ENCODE results near the gene RFK.
"Not testable (repeated sequence)": the region's sequence is repeated elsewhere in the genome, so short reads cannot be mapped to it uniquely, and the experiment has no call there.

Gene RFK

DNA sequence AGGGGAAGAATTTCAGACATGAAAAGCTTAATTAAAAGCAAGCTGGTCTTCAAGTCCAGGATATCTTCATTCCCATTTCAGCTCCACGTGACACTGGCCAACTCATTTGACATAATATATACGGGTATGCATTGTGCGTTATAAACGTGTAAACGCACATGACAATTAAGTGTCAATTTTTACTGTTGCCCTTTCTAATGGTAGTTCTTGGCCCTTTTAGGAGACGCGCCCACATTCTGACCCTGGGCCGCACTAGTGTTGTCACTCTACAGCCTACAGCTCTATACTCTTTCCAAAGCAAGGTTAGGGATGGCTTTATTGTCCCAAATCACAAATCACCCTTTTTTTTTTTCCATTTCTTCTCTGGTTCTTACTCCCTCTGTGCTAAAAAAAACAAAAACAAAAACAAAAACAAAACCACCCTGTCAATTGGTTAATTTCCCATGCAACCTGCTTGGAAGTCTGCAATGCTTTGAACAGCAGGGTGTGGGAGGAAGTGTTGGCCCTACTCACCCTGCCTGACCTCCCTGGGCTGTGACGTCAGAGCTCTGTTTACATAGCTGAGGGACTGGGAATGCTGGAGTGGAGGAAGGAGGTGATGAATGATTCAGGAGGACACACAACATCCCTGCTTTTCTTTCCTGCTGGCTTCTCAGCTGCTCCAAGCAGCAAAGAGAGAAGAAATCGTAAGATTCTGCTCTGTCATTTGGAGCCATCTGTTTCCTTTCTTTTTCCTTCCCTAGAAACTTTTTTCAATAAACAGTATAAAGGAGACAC lies 19.3 kb downstream of the RFK start:
- peak; percentile 70 for DNase-seq
- in situ Hi-C loops (cut with HindIII; ENCODE audit: low pct_ligation_motif_present, low pct_unique_long_range_greater_than_20kb, low sequenced_read_pairs) = no loop called here

DNA sequence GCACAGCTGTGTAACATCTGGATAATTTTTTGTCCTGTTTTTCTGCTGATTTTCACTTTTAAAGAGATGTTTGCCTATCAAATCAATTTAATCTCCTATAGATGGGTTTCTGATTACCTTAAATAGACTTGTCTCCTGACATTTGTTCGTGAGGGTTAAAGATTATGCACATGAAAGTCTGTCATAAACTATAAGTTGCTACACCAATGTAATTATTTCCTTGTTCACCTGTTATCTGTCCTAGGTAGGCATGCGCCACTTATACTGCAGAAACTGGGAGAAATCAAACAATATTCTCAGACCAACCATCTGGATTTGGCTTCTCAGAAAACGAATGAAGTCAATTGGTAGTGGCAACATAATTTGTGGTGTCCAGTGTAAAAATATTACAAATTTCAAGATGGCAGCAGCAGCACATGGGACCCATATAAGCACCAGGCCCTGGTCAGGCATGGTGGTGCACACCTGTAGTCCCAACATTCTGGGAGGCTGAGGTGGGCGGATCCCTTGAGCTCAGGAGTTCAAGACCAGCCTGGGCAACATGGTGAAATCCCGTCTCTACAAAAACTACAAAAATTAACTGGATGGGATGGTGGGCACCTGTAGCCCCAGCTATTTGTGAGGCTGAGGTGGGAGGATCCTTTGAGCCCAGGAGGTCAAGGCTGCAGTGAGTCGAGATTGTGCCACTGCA lies 20.3 kb downstream of the RFK start:
- in situ Hi-C loops (cut with HindIII; ENCODE audit: low pct_ligation_motif_present, low pct_unique_long_range_greater_than_20kb, low sequenced_read_pairs) = no loop called here
- no peak for DNase-seq

DNA sequence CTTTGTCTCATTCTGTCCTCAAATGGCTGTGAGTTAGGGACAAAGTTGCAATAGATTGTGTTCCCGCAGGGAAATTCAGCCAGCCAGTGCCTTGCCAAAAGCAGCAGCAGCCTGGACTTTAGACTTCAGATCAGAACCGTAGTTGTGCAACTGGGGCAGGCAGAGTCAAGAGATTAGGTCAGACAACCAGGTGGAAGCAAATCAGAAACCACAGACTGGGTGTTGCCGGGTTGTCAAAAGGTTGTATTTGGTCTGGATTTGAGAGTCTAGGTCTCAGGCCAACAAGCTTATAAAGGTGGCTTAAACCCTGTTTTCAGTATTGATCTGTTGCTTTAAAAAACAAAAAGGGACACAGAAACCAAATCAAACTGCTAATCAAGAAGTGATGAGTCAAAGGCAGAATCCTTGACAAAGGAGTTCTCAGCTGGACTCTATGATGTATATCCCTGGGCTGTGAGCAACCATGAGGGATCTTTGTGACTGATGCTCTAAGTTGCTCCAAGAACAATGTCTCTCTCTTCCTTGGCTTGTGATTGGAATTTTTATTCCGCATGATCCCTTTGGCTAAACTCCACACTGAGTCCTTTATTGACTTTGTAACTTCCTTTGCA lies 20.9 kb downstream of the RFK start:
- no peak for DNase-seq
- in situ Hi-C loops (cut with HindIII; ENCODE audit: low pct_ligation_motif_present, low pct_unique_long_range_greater_than_20kb, low sequenced_read_pairs) = no loop called here

DNA sequence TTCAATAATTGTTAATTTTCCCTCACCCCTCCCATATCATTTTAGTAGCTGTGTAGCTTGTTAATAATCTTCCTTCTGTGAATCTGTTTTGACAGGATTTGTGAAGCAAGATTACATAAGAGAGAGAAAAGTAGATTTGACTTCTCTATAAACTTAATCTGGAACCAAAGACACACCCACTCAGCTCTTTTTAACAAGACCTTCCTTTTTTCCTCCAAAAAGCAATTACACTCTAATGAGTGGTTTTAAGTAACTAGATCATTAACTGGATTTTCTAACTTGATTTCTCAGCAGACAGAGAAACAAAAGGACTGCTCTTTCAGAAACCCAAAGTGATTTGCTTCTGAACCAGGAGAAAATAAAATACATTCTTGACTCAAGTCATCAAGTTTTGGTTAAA lies 21.9 kb downstream of the RFK start:
- DNase-seq = no peak
- in situ Hi-C loops (cut with HindIII; ENCODE audit: low pct_ligation_motif_present, low pct_unique_long_range_greater_than_20kb, low sequenced_read_pairs) = no loop called here

DNA sequence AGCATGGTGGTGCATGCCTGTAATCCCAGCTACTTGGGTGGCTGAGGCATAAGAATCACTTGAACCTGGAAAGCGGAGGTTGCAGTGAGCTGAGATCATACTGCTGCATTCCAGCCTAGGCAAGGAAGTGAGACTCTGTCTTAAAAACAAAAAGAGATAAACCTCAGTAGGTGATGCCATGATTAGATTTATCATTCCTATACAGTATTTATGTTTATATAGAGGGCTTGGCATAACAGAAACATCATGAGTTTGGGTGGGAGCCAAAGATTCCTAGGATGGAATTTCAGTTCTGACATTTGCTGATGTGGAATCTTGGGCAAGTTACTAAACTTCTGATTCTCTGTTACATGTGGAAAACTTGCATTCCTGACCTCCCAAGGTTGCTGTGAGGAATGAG lies 22.3 kb downstream of the RFK start:
- peak; percentile 25 for DNase-seq
- in situ Hi-C loops (cut with HindIII; ENCODE audit: low pct_ligation_motif_present, low pct_unique_long_range_greater_than_20kb, low sequenced_read_pairs) = no loop called here

DNA sequence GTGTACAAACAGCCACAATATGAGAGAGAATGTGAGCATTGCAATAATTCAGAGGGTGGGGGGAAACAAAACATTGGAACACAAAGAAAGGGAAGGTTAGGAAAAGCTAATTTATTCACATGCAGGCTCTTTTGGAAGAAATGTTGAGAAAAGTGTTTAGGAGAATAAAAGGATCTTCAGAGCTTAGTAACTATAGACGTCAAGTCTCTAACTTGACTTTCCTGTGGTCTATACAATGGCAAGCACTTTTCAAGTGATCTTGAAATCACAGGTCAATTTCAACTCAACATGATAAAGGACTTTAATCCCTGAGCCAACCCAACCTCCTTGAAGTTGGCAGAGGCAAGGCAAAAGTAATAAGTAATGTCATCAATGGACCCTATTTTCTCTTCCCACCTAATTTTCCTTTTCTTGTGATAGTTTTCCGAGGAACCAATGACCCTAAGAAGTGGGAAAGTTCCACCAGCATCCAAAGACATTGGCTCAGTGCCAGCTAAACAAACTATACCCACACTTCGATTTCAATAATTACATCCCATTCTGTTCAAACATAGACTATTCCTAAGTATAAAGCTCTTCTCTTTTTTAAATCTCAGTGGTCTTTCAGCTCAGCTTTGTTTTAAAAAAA lies 23.7 kb downstream of the RFK start:
- DNase-seq = no peak

DNA sequence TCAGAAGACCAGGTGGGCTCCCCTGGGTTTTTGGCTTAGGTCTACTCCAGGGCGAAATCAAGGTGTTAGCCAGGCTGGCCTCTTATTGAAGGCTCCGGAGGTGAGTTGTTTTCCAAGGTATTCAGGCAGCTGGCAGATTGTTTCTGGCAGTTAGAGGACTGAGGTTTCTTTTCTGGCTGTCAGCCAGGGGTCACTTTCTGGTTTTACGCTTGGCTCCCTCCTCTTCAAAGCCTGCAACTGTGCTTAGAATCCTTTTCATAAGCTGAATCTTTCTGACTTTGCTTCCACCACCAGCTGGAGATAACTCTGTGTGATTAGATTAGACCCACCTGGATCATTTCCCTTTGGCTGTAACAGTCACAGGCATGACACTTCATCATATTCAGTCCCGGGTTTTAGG lies 24.6 kb downstream of the RFK start:
- DNase-seq = peak; percentile 88
- in situ Hi-C loops (cut with HindIII; ENCODE audit: low pct_ligation_motif_present, low pct_unique_long_range_greater_than_20kb, low sequenced_read_pairs) = no loop called here

More for the DNA sequence above, 23.7 kb downstream of the RFK start:
- in situ Hi-C loops (cut with HindIII; ENCODE audit: low pct_ligation_motif_present, low pct_unique_long_range_greater_than_20kb, low sequenced_read_pairs) = no loop called here

DNA sequence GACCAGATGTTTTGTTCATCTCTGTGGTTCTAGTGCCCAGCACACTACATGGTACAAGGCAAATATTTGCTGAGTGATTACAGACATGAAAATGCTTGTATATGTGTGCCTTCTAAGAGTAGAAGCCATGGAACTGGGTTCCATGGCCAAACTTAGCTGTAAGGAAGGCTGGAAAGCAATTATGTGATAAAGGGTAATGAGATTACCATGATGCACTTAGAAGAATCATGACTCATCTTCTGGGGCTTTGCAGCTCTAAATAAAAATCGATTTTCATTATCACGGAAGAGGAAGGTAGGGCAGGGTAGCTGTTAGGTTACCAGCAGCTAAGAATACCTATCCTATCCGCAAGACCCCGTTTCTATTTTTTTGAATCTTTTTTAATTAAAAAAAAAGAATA lies 28.0 kb downstream of the RFK start:
- in situ Hi-C loops (cut with HindIII; ENCODE audit: low pct_ligation_motif_present, low pct_unique_long_range_greater_than_20kb, low sequenced_read_pairs) = no loop called here
- DNase-seq = no peak

DNA sequence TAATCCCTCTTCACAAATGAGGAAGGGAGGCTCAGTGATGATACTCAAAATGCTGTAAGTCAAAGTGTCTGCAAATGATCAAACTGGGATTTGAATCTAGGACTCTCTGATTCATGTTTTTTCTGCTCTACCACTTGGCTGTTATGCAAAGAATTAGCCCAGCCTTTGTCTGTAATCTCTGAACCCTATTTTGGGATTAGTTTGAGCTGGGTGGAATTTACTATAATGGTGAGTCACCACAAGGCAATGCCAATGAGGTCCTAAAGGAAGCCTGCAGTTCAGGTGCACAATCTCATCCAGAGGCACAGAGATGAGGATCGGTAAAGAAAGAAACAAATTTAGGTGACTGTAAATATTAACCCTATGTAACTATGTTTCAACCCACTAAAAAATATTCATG lies 29.2 kb downstream of the RFK start:
- in situ Hi-C loops (cut with HindIII; ENCODE audit: low pct_ligation_motif_present, low pct_unique_long_range_greater_than_20kb, low sequenced_read_pairs) = no loop called here
- peak; percentile 89 for DNase-seq

DNA sequence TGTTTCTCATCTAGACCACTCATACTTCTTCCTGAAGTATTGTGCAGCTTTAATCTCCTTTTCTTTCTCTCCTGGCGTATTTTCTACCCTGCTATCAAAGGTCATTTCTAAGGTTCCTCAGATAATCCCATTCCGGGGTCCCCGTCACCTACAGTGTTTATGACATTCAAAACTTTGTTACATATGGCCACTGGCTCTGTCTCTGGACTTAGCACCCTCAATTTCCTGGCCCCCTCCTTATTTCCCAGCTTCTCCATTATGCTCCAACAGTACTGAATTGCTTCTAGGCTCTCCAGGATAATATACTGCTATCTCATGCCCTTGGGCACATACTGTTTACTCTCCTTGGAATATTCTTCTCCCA lies 31.2 kb downstream of the RFK start:
- DNase-seq = no peak
- in situ Hi-C loops (cut with HindIII; ENCODE audit: low pct_ligation_motif_present, low pct_unique_long_range_greater_than_20kb, low sequenced_read_pairs) = no loop called here

DNA sequence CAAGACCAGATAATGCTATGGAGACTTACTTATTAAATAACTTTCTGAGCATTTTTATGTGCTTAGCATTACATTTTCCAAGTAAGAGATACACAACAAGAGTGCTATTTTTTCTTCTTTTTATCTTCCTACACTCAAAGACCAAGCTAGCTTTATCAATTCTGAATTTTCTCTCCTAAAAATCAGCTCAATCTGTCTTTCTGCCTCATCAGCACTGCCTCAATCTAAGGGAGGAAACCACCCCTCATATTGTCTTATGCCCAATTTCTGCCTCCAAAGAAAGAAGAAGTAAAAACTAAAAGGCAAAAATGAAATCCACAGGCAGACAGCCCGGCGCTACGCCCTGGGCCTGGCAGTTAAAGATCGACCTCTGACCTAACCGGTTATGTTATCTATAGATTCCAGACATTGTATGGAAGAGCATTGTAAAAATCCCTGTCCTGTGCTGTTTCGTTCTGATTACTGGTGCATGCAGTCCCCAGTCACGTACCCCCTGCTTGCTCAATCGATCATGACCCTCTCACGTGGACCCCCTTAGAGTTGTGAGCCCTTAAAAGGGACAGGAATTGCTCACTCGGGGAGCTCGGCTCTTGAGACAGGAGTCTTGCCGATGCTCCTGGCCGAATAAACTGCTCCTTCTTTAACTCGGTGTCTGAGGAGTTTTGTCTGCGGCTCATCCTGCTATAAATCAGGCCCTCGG lies 31.7 kb downstream of the RFK start:
- DNase-seq; in situ Hi-C loops (cut with HindIII; ENCODE audit: low pct_ligation_motif_present, low pct_unique_long_range_greater_than_20kb, low sequenced_read_pairs): not testable (repeated sequence)

DNA sequence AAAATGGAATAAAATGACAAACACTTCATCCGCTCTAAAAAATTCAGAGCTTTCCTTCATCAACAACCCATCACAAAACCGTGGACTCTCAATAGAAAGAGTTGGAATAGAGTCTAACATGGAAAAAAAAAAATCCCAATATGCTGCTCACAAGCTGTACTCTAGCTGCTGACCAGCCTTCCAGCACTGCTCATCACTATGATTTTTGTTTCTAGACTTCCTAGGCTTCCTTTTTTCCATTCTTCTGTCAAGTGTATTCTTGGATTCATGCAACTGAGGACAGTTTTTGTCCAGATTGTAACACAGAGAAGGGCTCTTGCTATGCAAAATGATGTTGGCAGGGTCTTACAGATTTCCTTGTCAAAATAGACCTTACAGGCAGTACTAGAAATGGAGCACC lies 34.5 kb downstream of the RFK start:
- in situ Hi-C loops (cut with HindIII; ENCODE audit: low pct_ligation_motif_present, low pct_unique_long_range_greater_than_20kb, low sequenced_read_pairs) = no loop called here

DNA sequence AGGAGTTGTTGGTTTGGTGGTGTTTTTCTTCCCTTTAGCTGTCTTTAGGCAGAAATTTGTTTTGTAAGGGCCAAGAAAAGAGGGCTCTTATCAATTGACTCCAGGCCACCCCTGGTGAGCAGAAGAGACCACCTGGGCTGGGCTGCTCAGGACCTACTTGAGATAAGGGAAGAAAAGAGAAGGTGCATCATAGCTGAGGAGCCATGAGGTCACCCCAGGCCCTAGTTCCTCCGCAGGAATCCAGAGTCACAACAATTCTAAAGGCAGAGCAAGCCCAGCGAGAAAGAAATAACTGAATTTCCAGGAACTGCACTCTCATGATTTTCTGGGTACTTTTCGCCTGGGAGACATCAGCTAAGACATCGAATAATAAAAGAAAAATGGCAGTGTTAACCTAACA lies 34.9 kb downstream of the RFK start:
- in situ Hi-C loops (cut with HindIII; ENCODE audit: low pct_ligation_motif_present, low pct_unique_long_range_greater_than_20kb, low sequenced_read_pairs) = no loop called here
- no peak for DNase-seq

More for the DNA sequence above, 34.5 kb downstream of the RFK start:
- DNase-seq = no peak

DNA sequence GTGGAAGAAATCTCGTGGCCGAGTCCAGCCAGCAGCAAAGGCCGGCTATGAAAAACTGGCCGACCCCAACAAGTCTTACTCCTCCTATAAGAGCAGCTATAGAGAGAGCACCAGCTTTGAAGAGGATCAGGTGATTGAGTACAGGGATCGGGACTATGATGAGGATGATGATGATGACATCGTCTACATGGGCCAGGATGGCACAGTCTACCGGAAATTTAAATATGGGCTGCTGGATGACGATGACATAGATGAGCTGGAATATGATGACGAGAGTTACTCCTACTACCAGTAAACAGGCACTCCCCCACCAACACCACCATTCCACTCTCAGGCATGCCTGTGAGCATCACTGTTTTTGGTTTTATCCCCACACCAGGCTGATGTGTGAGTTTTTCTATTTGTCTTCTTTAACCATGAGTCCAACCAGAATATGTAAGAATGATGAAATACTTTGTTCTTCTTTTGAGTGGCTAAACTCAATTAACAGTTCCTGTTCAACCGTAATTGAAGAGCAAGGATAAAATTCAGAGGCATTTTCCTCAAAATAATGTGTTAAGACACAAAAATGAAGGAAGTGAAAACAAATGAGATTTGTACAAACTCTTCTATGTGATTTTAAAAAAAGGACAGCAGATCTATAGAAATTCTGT lies 35.5 kb downstream of the RFK start:
- in situ Hi-C loops (cut with HindIII; ENCODE audit: low pct_ligation_motif_present, low pct_unique_long_range_greater_than_20kb, low sequenced_read_pairs) = no loop called here
- DNase-seq = no peak

DNA sequence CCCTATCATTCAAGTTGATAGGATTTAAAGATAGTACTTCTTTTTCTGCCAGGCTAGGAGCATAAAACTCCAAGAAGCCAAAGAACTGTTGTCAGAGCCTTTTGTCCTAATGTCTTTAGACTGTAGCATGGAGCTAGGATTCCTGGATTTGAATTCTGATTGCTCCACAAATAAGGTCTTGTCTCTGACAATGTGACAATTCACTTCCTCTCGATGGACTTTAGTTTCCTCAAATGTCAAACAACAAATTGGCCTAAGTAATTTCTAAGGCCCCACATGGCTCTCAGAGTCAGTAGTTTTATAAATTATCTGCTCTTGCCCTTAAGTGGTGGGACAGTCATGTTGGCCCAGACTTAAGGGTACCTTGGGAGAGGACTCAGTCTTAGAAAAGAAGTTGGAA lies 36.7 kb downstream of the RFK start:
- in situ Hi-C loops (cut with HindIII; ENCODE audit: low pct_ligation_motif_present, low pct_unique_long_range_greater_than_20kb, low sequenced_read_pairs) = no loop called here
- no peak for DNase-seq

DNA sequence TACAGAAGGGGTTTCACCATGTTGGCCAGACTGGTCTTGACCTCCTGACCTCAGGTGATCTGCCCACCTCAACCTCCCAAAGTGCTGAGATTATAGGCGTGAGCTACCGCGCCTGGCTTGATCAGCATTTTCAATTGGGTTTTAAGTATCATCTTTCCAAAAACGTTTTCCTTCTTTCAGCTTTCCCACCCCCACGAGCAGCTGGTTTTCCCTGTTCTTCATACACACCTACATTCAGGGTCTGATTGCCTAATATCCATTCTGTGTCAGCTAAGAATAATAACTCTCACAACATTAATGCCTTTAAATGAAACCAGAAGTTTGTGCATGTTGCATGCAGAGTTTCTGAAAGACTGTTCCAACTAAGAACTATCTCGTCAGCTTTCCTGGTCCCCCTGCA lies 38.3 kb downstream of the RFK start:
- in situ Hi-C loops (cut with HindIII; ENCODE audit: low pct_ligation_motif_present, low pct_unique_long_range_greater_than_20kb, low sequenced_read_pairs) = no loop called here

DNA sequence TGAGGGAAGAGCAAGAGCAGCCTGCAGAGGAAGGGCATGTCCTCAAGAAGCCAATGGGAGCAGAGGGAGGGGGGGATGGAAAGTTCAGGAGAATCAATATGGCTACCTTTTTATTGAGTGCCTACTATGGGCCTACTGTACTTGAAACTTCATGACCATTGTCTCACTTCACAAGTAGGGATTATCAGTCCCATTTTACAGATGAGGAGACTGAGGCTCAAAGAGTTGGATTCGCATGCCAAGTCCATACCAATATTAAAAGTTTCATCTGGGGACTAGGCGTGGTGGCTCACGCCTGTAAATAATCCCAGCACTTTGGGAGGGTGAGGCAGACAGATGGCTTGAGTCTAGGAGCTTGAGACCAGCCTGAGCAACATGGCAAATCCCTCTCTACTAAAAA lies 40.0 kb downstream of the RFK start:
- DNase-seq = no peak
- in situ Hi-C loops (cut with HindIII; ENCODE audit: low pct_ligation_motif_present, low pct_unique_long_range_greater_than_20kb, low sequenced_read_pairs) = no loop called here

More for the DNA sequence above, 38.3 kb downstream of the RFK start:
- no peak for DNase-seq

DNA sequence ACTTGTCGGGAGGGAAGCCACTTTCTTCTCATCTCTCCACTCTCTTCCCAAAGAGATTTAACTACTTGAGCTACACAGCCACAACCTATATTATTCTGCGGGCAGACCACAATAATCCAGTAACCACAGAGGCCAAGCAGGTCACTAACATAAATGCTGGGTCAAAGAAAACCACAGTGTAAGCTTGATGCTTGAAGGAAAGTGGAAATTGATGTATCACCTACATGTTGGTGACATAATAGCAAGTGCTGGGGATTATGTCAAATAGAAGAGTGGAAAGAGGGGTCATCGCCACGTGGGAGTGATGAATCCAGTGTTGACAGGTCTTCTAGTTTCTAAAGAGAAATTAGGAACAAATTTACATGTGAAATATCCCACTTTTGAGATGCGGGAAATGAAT lies 40.9 kb downstream of the RFK start:
- in situ Hi-C loops (cut with HindIII; ENCODE audit: low pct_ligation_motif_present, low pct_unique_long_range_greater_than_20kb, low sequenced_read_pairs) = no loop called here
- DNase-seq = no peak
